ENCODE results near the gene NUBPL.
"Not testable (repeated sequence)": the region's sequence is repeated elsewhere in the genome, so short reads cannot be mapped to it uniquely, and the experiment has no call there.

NUBPL gene

GRCh38 chr14:31678421-31679249 is 117.4 kb downstream of the NUBPL start:
- H3K9ac ChIP-seq (ENCODE audit: low read depth, low read length) = no peak overlapping the region
- H3K36me3 ChIP-seq (ENCODE audit: control insufficient read depth, insufficient read depth, low read length) = no peaks in the 10 kb centered on the region
- H3K9me3 ChIP-seq (ENCODE audit: control insufficient read depth, insufficient read depth, low read length) = no peaks in the 10 kb centered on the region
- no peak overlapping the region for H3K4me3 ChIP-seq (ENCODE audit: low read depth, low read length)
- no peaks in the 10 kb centered on the region for H3K27me3 ChIP-seq (ENCODE audit: control insufficient read depth, insufficient read depth, low read length)
- no peaks in the 10 kb centered on the region for H3K4me1 ChIP-seq (ENCODE audit: control insufficient read depth, insufficient read depth, low read length)

GRCh38 chr14:31682768-31683167 is 121.6 kb downstream of the NUBPL start:
- Histone ChIP-seq H3K9ac (ENCODE audit: low read depth, low read length) (no peak overlapping the region), H3K36me3 (ENCODE audit: control insufficient read depth, insufficient read depth, low read length) (no peaks in the 10 kb centered on the region), H3K9me3 (ENCODE audit: control insufficient read depth, insufficient read depth, low read length) (no peaks in the 10 kb centered on the region), H3K4me1 (ENCODE audit: control insufficient read depth, insufficient read depth, low read length) (no peaks in the 10 kb centered on the region), H3K27me3 (ENCODE audit: control insufficient read depth, insufficient read depth, low read length) (no peaks in the 10 kb centered on the region), H3K4me3 (ENCODE audit: low read depth, low read length) (no peak overlapping the region)

GRCh38 chr14:31687726-31688125 is 126.5 kb downstream of the NUBPL start:
- H3K4me1 ChIP-seq (ENCODE audit: control insufficient read depth, insufficient read depth, low read length) = no peaks in the 10 kb centered on the region
- no peaks in the 10 kb centered on the region for H3K36me3 ChIP-seq (ENCODE audit: control insufficient read depth, insufficient read depth, low read length)
- H3K4me3 ChIP-seq (ENCODE audit: low read depth, low read length) = no peak overlapping the region
- H3K9me3 ChIP-seq (ENCODE audit: control insufficient read depth, insufficient read depth, low read length) = no peaks in the 10 kb centered on the region
- no peak overlapping the region for H3K9ac ChIP-seq (ENCODE audit: low read depth, low read length)
- H3K27me3 ChIP-seq (ENCODE audit: control insufficient read depth, insufficient read depth, low read length) = no peaks in the 10 kb centered on the region

- Histone ChIP-seq H3K9ac (ENCODE audit: low read depth, low read length) (no peak overlapping the region), H3K4me1 (ENCODE audit: control insufficient read depth, insufficient read depth, low read length) (no peaks in the 10 kb centered on the region), H3K27me3 (ENCODE audit: control insufficient read depth, insufficient read depth, low read length) (no peaks in the 10 kb centered on the region), H3K36me3 (ENCODE audit: control insufficient read depth, insufficient read depth, low read length) (no peaks in the 10 kb centered on the region), H3K4me3 (ENCODE audit: low read depth, low read length) (no peak overlapping the region), H3K9me3 (ENCODE audit: control insufficient read depth, insufficient read depth, low read length) (no peaks in the 10 kb centered on the region)
Observed at GRCh38 chr14:31690056-31690455, 128.9 kb downstream of the NUBPL start.

GRCh38 chr14:31692376-31692781 is 131.2 kb downstream of the NUBPL start:
- Histone ChIP-seq H3K4me1 (ENCODE audit: control insufficient read depth, insufficient read depth, low read length) (no peaks in the 10 kb centered on the region), H3K4me3 (ENCODE audit: low read depth, low read length) (no peak overlapping the region), H3K9ac (ENCODE audit: low read depth, low read length) (no peak overlapping the region), H3K9me3 (ENCODE audit: control insufficient read depth, insufficient read depth, low read length) (no peaks in the 10 kb centered on the region), H3K27me3 (ENCODE audit: control insufficient read depth, insufficient read depth, low read length) (no peaks in the 10 kb centered on the region), H3K36me3 (ENCODE audit: control insufficient read depth, insufficient read depth, low read length) (no peaks in the 10 kb centered on the region)

GRCh38 chr14:31696378-31696777 is 135.2 kb downstream of the NUBPL start:
- Histone ChIP-seq H3K4me1 (ENCODE audit: control insufficient read depth, insufficient read depth, low read length) (no peaks in the 10 kb centered on the region), H3K9me3 (ENCODE audit: control insufficient read depth, insufficient read depth, low read length) (no peaks in the 10 kb centered on the region), H3K27me3 (ENCODE audit: control insufficient read depth, insufficient read depth, low read length) (no peaks in the 10 kb centered on the region), H3K36me3 (ENCODE audit: control insufficient read depth, insufficient read depth, low read length) (no peaks in the 10 kb centered on the region), H3K9ac (ENCODE audit: low read depth, low read length) (no peak overlapping the region), H3K4me3 (ENCODE audit: low read depth, low read length) (no peak overlapping the region)

GRCh38 chr14:31699809-31700208 is 138.6 kb downstream of the NUBPL start:
- Histone ChIP-seq H3K4me3 (ENCODE audit: low read depth, low read length) (no peak overlapping the region), H3K9ac (ENCODE audit: low read depth, low read length) (no peak overlapping the region), H3K4me1 (ENCODE audit: control insufficient read depth, insufficient read depth, low read length) (no peaks in the 10 kb centered on the region), H3K36me3 (ENCODE audit: control insufficient read depth, insufficient read depth, low read length) (no peaks in the 10 kb centered on the region), H3K9me3 (ENCODE audit: control insufficient read depth, insufficient read depth, low read length) (no peaks in the 10 kb centered on the region), H3K27me3 (ENCODE audit: control insufficient read depth, insufficient read depth, low read length) (no peaks in the 10 kb centered on the region)

GRCh38 chr14:31700282-31701074 is 139.3 kb downstream of the NUBPL start:
- no peaks in the 10 kb centered on the region for H3K9me3 ChIP-seq (ENCODE audit: control insufficient read depth, insufficient read depth, low read length)
- H3K4me3 ChIP-seq (ENCODE audit: low read depth, low read length) = no peak overlapping the region

GRCh38 chr14:31702130-31702529 is 140.9 kb downstream of the NUBPL start:
- Histone ChIP-seq H3K4me3 (ENCODE audit: low read depth, low read length) (no peak overlapping the region), H3K4me1 (ENCODE audit: control insufficient read depth, insufficient read depth, low read length) (no peaks in the 10 kb centered on the region), H3K9me3 (ENCODE audit: control insufficient read depth, insufficient read depth, low read length) (no peaks in the 10 kb centered on the region), H3K36me3 (ENCODE audit: control insufficient read depth, insufficient read depth, low read length) (peaks cover 3% of the 10 kb centered on the region), H3K27me3 (ENCODE audit: control insufficient read depth, insufficient read depth, low read length) (no peaks in the 10 kb centered on the region), H3K9ac (ENCODE audit: low read depth, low read length) (no peak overlapping the region)

More at GRCh38 chr14:31700282-31701074, 139.3 kb downstream of the NUBPL start:
- H3K9ac ChIP-seq (ENCODE audit: low read depth, low read length) = no peak overlapping the region
- no peaks in the 10 kb centered on the region for H3K4me1 ChIP-seq (ENCODE audit: control insufficient read depth, insufficient read depth, low read length)
- no peaks in the 10 kb centered on the region for H3K36me3 ChIP-seq (ENCODE audit: control insufficient read depth, insufficient read depth, low read length)
- no peaks in the 10 kb centered on the region for H3K27me3 ChIP-seq (ENCODE audit: control insufficient read depth, insufficient read depth, low read length)

- Histone ChIP-seq H3K27me3 (ENCODE audit: control insufficient read depth, insufficient read depth, low read length) (no peaks in the 10 kb centered on the region), H3K9ac (ENCODE audit: low read depth, low read length) (no peak overlapping the region), H3K4me1 (ENCODE audit: control insufficient read depth, insufficient read depth, low read length) (no peaks in the 10 kb centered on the region), H3K9me3 (ENCODE audit: control insufficient read depth, insufficient read depth, low read length) (no peaks in the 10 kb centered on the region), H3K36me3 (ENCODE audit: control insufficient read depth, insufficient read depth, low read length) (peaks cover 3% of the 10 kb centered on the region), H3K4me3 (ENCODE audit: low read depth, low read length) (no peak overlapping the region)
Observed at GRCh38 chr14:31703056-31703455, 141.9 kb downstream of the NUBPL start.

- Histone ChIP-seq H3K27me3 (ENCODE audit: control insufficient read depth, insufficient read depth, low read length) (no peaks in the 10 kb centered on the region), H3K4me1 (ENCODE audit: control insufficient read depth, insufficient read depth, low read length) (no peaks in the 10 kb centered on the region), H3K9me3 (ENCODE audit: control insufficient read depth, insufficient read depth, low read length) (no peaks in the 10 kb centered on the region), H3K4me3 (ENCODE audit: low read depth, low read length) (no peak overlapping the region), H3K36me3 (ENCODE audit: control insufficient read depth, insufficient read depth, low read length) (peaks cover 3% of the 10 kb centered on the region), H3K9ac (ENCODE audit: low read depth, low read length) (no peak overlapping the region)
Observed at GRCh38 chr14:31705731-31706130, 144.5 kb downstream of the NUBPL start.

- H3K4me1 ChIP-seq (ENCODE audit: control insufficient read depth, insufficient read depth, low read length); H3K27me3 ChIP-seq (ENCODE audit: control insufficient read depth, insufficient read depth, low read length); H3K9ac ChIP-seq (ENCODE audit: low read depth, low read length); H3K4me3 ChIP-seq (ENCODE audit: low read depth, low read length); H3K9me3 ChIP-seq (ENCODE audit: control insufficient read depth, insufficient read depth, low read length); H3K36me3 ChIP-seq (ENCODE audit: control insufficient read depth, insufficient read depth, low read length): not testable (repeated sequence)
Observed at GRCh38 chr14:31708661-31709060, 147.5 kb downstream of the NUBPL start.

Data from iPS-15b (cell line).